Aorta (tissue), 5 donors: ENCODE data around the gene ZNF385B. TPM values are rescaled to one million over a fixed set of nuclear protein-coding genes. Genes with fewer than 3 reads are reported as not detected.

ENCODE experiments used
- ATAC-seq: fragments of 200-7000 bp; cut with Tn5 transposase; one replicate; pipeline ENCODE4 v1.9.1; 2022; ENCODE audit warnings: moderate library complexity; ENCODE audit not compliant: low FRiP score
- DNase-seq, 2 donors: peaks; one replicate each; pipeline ENCODE4 v3.0.0-alpha.2; 2020
- H3K27ac ChIP-seq, 2 donors: one replicate each; pipeline ENCODE4 v1.5.1; 2013; ENCODE audit warnings: low read length in 2 of 2, mild to moderate bottlenecking in 2 of 2, moderate library complexity in 2 of 2, control low read depth in 1 of 2, inconsistent platforms in 1 of 2, low read depth in 1 of 2
- H3K27me3 ChIP-seq, 2 donors: one replicate each; pipeline ENCODE4 v1.6.1; 2013; ENCODE audit warnings: control low read depth in 1 of 2, low read length in 1 of 2, mild to moderate bottlenecking in 1 of 2, moderate library complexity in 1 of 2; ENCODE audit not compliant: insufficient read depth in 2 of 2, control insufficient read depth in 1 of 2
- H3K36me3 ChIP-seq, 2 donors: one replicate each; pipeline ENCODE4 v1.6.1; 2013; ENCODE audit warnings: control low read depth in 1 of 2, low read length in 1 of 2, mild to moderate bottlenecking in 1 of 2; ENCODE audit not compliant: insufficient read depth in 2 of 2, control insufficient read depth in 1 of 2
- H3K4me1 ChIP-seq, 2 donors: one replicate each; pipeline ENCODE4 v1.6.1; 2013; ENCODE audit warnings: low read length in 2 of 2, control low read depth in 1 of 2, mild to moderate bottlenecking in 1 of 2, moderate library complexity in 1 of 2; ENCODE audit not compliant: insufficient read depth in 2 of 2, control insufficient read depth in 1 of 2
- H3K4me3 ChIP-seq, 2 donors: one replicate each; pipeline ENCODE4 v1.5.1; 2013; ENCODE audit warnings: low read length in 2 of 2, control low read depth in 1 of 2, mild to moderate bottlenecking in 1 of 2
- H3K9me3 ChIP-seq: one replicate; pipeline ENCODE4 v1.6.1; 2013; ENCODE audit warnings: mild to moderate bottlenecking, low read length; ENCODE audit not compliant: control insufficient read depth
- WGBS, 2 donors: extraction: QIAGEN DNeasy Blood & Tissue Kit; methylation state at CpG; one replicate each; pipeline ENCODE4 v1.1.7; 2013; 5-methylcytosine and 5-hydroxymethylcytosine counted together
- intact Hi-C, 2 donors: fragments of 100-400 bp; cut with DNase I; formaldehyde crosslinking; loops; one replicate each; pipeline versions ENCODE4 v1.14.2 to v1.15.0; 2022
- polyA plus RNA-seq, 2 donors: library from polyadenylated mRNA; stranded (reverse); fragments of 200-250 nt; gene quantifications; one replicate each; pipeline ENCODE4 v1.2.3, GENCODE V29; 2013
- total RNA-seq, 2 donors: library from RNA; stranded (reverse); fragmentation: NEBNext Ultra II Directional; extraction: Animal tissue kit (Norgen Biotek cat#: 25700); gene quantifications; one replicate each; pipeline ENCODE4 v1.2.1, GENCODE V29; 2021
- donor health status: healthy with polysubstance abuse.
- donor health status: Bipolar disorder and iron deficiency.
- donor health status: DM: no; HTN: no; CAD: no.
- donor health status: DM: no; HTN: no; CAD: no.
- donor health status: DM: yes; HTN: yes; CAD: no.

ZNF385B gene
- total and polyA plus RNA-seq, 4 donors = 3.3 to 4.6 (median 4.0) TPM; not detected in 1

DNA sequence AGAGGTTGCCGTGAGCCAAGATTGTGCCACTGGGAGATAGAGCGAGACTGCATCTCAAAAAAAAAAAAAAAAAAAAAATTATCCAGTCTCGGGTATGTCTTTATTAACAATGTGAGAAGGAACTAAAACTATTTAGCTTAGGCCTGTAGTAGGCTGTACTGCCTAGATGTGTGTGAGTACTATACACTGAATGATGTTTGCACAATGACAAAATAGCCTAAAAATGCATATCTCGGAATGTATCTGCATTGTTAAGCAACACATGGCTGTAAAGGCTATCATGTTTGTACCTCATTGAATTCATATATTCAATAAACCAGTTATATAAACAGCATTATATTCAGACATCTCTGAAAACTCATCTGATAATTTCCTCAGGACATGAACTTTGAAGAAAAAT lies 405.6 kb downstream of the ZNF385B start:
- Histone ChIP-seq H3K36me3 (no peaks in the 10 kb centered on the region), H3K9me3 (no peaks in the 10 kb centered on the region), H3K4me3 (no peak overlapping the region), H3K27me3 (no peaks in the 10 kb centered on the region), H3K27ac (no peak overlapping the region), H3K4me1 (no peaks in the 10 kb centered on the region)
- ATAC-seq (no peak), DNase-seq (no peak)
- WGBS, 2 donors = 83 to 91% methylated on average over 4 of the region's 4 CpGs
- intact Hi-C loops = no loop called here

DNA sequence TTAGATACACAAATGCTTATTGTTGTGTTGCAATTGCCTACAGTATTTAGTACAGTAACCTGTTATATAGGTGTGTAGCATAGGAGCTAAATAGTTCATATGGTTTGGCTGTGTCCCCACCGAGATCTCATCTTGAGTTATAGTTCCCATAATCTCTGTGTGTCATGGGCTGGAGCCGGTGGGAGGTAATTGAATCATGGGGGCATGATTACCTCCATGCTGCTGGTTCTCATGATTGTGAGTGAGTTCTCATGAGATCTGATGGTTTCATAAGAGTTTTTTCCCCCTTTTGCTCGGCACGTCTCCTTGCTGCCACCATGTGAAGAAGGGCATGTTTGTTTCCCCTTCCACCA lies 406.3 kb downstream of the ZNF385B start:
- 85 to 95% methylated on average over 4 of the region's 4 CpGs for WGBS, 2 donors
- no peak for ATAC-seq
- DNase-seq = no peak
- Histone ChIP-seq H3K36me3 (no peaks in the 10 kb centered on the region), H3K27ac (no peak overlapping the region), H3K27me3 (no peaks in the 10 kb centered on the region), H3K9me3 (no peaks in the 10 kb centered on the region), H3K4me3 (no peak overlapping the region), H3K4me1 (no peaks in the 10 kb centered on the region)
- intact Hi-C loops = no loop called here

DNA sequence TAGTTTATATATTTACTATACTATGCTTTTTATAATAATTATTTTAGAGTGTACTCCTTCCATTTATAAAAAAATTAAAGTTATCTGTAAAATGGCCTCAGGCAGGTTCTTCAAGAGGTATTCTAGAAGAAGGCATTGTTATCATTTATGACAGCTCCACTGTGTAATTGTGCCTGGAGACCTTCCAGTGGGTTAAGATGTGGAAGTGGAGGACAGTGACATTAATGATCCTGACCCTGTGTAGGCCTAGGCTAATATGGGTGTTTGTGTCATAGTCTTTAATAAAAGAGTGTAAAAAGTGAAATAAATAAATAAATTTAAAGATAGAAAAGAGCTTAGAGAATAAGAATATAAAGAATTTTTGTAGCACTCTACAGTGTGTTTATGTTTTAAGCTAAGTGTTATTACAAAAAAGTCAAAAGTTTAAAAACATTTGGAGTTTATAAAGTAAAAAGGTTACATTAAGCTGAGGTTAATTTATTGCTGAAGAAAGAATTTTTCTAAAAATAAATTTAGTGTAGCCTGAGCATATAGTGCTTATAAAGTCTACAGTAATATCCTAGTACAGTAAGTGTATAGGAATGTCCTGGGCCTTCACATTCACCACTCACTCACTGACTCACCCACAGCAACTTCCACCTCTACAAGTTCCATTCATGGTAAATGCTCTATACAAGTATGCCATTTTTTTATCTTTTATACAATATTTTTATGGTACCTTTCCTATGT lies 406.8 kb downstream of the ZNF385B start:
- Histone ChIP-seq H3K27ac (no peak overlapping the region), H3K4me1 (no peaks in the 10 kb centered on the region), H3K36me3 (no peaks in the 10 kb centered on the region), H3K9me3 (no peaks in the 10 kb centered on the region), H3K27me3 (no peaks in the 10 kb centered on the region), H3K4me3 (no peak overlapping the region)
- DNase-seq (no peak), ATAC-seq (no peak)
- intact Hi-C loops = no loop called here

DNA sequence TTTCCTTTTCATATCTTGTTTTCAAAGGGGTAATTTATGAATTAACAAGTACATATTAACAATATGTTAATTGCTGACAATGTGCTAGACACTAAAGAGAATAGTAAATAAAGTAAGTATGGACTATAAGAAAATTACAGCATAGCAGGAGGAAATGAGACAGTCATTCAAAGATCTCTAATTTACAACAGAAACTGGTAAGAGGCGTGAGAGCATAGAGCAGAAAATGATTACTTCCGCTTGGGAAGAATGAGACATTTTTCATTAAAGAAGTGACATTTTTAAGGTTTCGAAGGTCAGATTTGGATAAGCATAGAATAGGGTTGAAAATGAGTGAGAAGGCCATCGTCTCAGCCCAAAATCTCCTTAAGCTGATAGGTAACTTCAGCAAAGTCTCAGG lies 412.4 kb downstream of the ZNF385B start:
- ATAC-seq = no peak
- no peaks in the 10 kb centered on the region for H3K4me1 ChIP-seq
- no peaks in the 10 kb centered on the region for H3K27me3 ChIP-seq
- H3K4me3 ChIP-seq = no peak overlapping the region
- intact Hi-C loops = no loop called here
- no peak for DNase-seq
- no peaks in the 10 kb centered on the region for H3K9me3 ChIP-seq
- H3K27ac ChIP-seq = no peak overlapping the region
- WGBS, 2 donors = 84 to 91% methylated on average over 4 of the region's 4 CpGs
- H3K36me3 ChIP-seq = no peaks in the 10 kb centered on the region

DNA sequence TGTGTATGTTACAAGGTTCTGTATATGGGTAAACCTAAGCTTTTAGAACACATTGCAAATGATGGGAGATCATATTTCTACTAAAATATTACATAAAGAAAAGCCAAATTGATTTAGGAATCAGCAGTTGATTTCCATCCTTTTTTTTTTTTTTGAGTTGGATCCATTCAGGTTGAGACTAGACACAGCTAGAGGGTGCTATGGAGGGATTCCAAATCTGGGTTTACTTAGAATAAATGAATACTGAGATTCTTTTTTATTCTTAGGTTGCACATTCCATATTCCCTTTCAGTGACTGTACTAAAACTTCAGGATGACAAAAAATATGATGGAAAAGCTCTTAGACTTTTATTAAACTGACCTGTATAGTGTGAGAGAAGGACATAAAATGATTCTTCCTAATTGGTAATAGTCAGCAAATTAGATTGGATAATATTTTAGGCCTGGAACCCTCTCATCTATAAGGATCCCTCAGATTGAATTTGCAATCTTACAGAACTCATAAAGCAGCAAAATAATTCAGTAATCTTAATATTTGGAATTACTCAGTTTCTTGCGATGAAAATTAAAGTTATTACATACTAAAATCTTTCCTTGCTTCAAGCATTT lies 413.5 kb downstream of the ZNF385B start:
- no peaks in the 10 kb centered on the region for H3K27me3 ChIP-seq
- H3K4me1 ChIP-seq = no peaks in the 10 kb centered on the region
- no peaks in the 10 kb centered on the region for H3K9me3 ChIP-seq
- WGBS, 2 donors = 30 to 99% methylated on average over 1 of the region's 1 CpG
- H3K27ac ChIP-seq = no peak overlapping the region
- no peak overlapping the region for H3K4me3 ChIP-seq
- H3K36me3 ChIP-seq = no peaks in the 10 kb centered on the region
- DNase-seq (no peak), ATAC-seq (no peak)
- intact Hi-C loops = no loop called here

DNA sequence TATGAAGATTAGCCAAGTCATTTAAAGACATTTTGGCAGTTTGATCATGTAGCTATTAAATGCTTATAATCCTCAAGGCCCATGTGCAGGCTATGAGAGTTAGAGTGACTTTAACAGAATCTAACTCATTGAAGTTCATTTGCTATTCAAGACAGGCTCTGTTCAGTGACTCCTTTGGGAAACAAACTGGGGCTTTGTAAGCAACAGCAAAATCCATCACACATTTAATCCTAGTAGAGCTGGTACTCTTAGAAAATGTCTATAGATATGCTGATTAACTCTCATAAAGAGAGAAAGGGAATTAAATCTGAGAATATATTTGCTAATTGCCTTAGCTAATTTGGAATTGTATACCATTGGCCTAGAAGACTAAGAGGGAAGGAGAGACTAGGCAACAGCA lies 414.0 kb downstream of the ZNF385B start:
- DNase-seq (no peak), ATAC-seq (no peak)
- no peaks in the 10 kb centered on the region for H3K36me3 ChIP-seq
- no peak overlapping the region for H3K4me3 ChIP-seq
- H3K4me1 ChIP-seq = no peaks in the 10 kb centered on the region
- no peaks in the 10 kb centered on the region for H3K9me3 ChIP-seq
- H3K27ac ChIP-seq = no peak overlapping the region
- H3K27me3 ChIP-seq = no peaks in the 10 kb centered on the region
- intact Hi-C loops = no loop called here

DNA sequence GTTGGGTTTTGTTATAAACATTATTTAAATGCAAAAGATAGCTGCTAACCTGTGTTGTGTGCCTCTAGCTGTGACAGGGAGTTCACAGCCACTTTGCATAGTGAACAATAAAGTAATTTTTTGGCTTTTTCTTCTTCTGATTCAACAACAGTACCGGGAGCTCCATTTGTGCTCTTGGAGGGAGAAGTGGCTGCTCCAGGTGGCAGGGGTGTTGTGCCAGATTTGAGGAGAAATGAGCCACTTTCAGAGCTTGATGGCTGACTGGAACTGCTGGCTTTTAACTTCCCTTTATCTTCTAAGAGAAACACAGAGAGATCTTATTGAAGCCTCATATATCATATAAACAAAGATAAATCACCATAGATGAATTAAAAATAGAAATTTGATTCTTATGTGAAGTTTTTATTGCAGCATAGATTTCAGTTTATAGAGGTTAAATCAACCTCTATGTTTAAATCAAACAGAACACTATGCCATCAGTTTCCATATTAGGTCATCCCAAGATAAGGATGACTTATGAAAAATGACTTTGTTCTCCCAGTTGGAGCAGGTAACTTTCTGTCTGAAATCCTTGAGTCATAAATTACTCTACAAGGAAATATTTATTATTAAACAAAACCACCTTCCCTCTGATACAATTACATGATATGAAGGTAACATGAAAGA lies 414.8 kb downstream of the ZNF385B start:
- Histone ChIP-seq H3K4me1 (no peaks in the 10 kb centered on the region), H3K27me3 (no peaks in the 10 kb centered on the region), H3K36me3 (no peaks in the 10 kb centered on the region), H3K9me3 (no peaks in the 10 kb centered on the region), H3K4me3 (no peak overlapping the region), H3K27ac (no peak overlapping the region)
- DNase-seq (no peak), ATAC-seq (no peak)
- intact Hi-C loops = no loop called here
- WGBS, 2 donors = 63 to 68% methylated on average over 1 of the region's 1 CpG

DNA sequence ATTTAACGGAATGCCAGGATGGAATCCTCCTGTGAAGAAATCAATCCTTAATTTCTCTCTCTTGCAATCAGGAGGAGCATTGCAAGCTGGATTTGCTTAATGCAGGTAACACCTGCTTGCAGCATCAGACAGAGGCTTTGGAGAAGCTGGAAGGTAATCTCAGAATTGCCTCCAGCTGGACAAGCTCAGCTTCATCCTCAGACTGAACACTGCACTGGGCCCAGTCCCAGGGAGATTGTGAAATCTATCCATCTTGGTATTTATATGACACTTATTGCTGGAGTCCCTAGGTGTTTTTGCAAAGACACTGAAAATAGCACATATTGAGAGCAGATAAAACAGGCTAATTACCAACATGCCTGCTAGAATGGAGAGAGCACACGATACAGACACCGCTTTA lies 417.4 kb downstream of the ZNF385B start:
- DNase-seq (no peak), ATAC-seq (no peak)
- Histone ChIP-seq H3K9me3 (no peaks in the 10 kb centered on the region), H3K27ac (no peak overlapping the region), H3K4me1 (no peaks in the 10 kb centered on the region), H3K36me3 (no peaks in the 10 kb centered on the region), H3K27me3 (no peaks in the 10 kb centered on the region), H3K4me3 (no peak overlapping the region)
- intact Hi-C loops = no loop called here
- WGBS, 2 donors = 90 to 93% methylated on average over 3 of the region's 3 CpGs

DNA sequence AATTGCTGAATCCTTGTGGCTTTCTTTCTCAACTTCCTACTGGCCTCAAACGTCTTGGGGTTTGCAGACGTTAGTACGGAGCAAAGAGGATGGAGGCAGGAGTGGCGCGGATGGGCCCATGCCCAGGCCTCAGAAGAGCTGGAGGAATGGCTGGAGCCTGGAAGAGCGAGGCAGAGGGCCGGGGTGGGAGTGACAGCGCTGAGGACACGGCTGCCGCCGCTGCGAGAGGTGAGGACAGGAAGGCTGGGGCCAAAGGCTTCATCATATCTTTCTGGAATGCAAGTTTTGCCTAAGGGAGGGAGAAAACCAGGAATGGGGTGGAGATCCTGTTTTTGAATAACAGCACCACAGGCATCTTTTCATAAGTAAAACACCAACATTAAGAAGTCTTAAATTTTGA lies 418.2 kb downstream of the ZNF385B start:
- no peaks in the 10 kb centered on the region for H3K36me3 ChIP-seq
- no peak overlapping the region for H3K4me3 ChIP-seq
- ATAC-seq (peak; percentile 33), DNase-seq (no peak)
- no peaks in the 10 kb centered on the region for H3K9me3 ChIP-seq
- no peak overlapping the region for H3K27ac ChIP-seq
- H3K27me3 ChIP-seq = no peaks in the 10 kb centered on the region
- WGBS, 2 donors = 59 to 74% methylated on average over 12 of the region's 12 CpGs
- H3K4me1 ChIP-seq = no peaks in the 10 kb centered on the region
- intact Hi-C loops = no loop called here
